Neural cell (in vitro differentiated cells): Measurements from ENCODE around the gene EFCAB6.

Experiments
- CTCF ChIP-seq: fragments of 450-650 bp; IDR thresholded peaks from 2 replicates; pipeline ENCODE4 v1.5.1; 2014; ENCODE audit warnings: antibody characterized with exemption, mild to moderate bottlenecking, moderate library complexity; ENCODE audit not compliant: poor library complexity, severe bottlenecking
- EP300 ChIP-seq: fragments of 450-650 bp; conservative IDR thresholded peaks from 2 replicates; pipeline ENCODE4 v1.6.1; 2014; ENCODE audit warnings: antibody characterized with exemption, mild to moderate bottlenecking, moderate library complexity; ENCODE audit not compliant: poor library complexity, severe bottlenecking
- EZH2 ChIP-seq: fragments of 200-600, 300-800 bp; shearing (Covaris generic), sonication (generic); IDR thresholded peaks from 2 replicates; pipeline ENCODE4 v1.6.1; 2014; ENCODE audit warnings: antibody characterized with exemption, low read length, borderline replicate concordance, mild to moderate bottlenecking; ENCODE audit not compliant: insufficient read depth, poor library complexity, severe bottlenecking
- MXI1 ChIP-seq: fragments of 450-650 bp; conservative IDR thresholded peaks from 2 replicates; pipeline ENCODE4 v1.6.1; 2014; ENCODE audit warnings: antibody characterized with exemption, mild to moderate bottlenecking; ENCODE audit not compliant: poor library complexity, severe bottlenecking
- POLR2AphosphoS5 ChIP-seq: IDR thresholded peaks from 2 replicates; pipeline ENCODE4 v1.6.1; 2012
- RAD21 ChIP-seq: fragments of 450-650 bp; conservative IDR thresholded peaks from 2 replicates; pipeline ENCODE4 v1.6.1; 2014; ENCODE audit warnings: antibody characterized with exemption, mild to moderate bottlenecking, moderate library complexity
- REST ChIP-seq: IDR thresholded peaks from 2 replicates; pipeline ENCODE4 v1.6.1; 2012; ENCODE audit warnings: borderline replicate concordance
- TAF1 ChIP-seq: IDR thresholded peaks from 2 replicates; pipeline ENCODE4 v1.6.1; 2012; ENCODE audit warnings: low read depth

- TF ChIP-seq EZH2 (no peak), POLR2AphosphoS5 (no peak), CTCF (no peak), RAD21 (no peak), EP300 (no peak), TAF1 (no peak), REST (no peak), MXI1 (no peak)
Observed at GRCh38 chr22:43583501-43583900, 228.6 kb downstream of the EFCAB6 start.
